Activated naive CD4-positive, alpha-beta T cell treated with anti-CD3 and anti-CD28 coated beads for 36 hours (primary cell): Measurements from ENCODE around the gene BLNK. TPM values are rescaled to one million over a fixed set of nuclear protein-coding genes. Genes with fewer than 3 reads are reported as not detected.
"Not testable (repeated sequence)": the region's sequence is repeated elsewhere in the genome, so short reads cannot be mapped to it uniquely, and the experiment has no call there.

Source experiments
- CTCF ChIA-PET: fragments of 350-600 bp; sonication (Branson Sonifier 250); formaldehyde crosslinking; loops from one replicate; lab custom pipeline; 2021; ENCODE audit warnings: antibody characterized with exemption; lab: Charles Lee
- DNase-seq: peaks from one replicate; pipeline ENCODE4 v3.0.0-alpha.2; 2020
- H3K27ac Mint-ChIP-seq: one replicate; pipeline ENCODE4 v1.8.0; 2021; ENCODE audit warnings: mild to moderate bottlenecking, mixed read lengths
- H3K27me3 Mint-ChIP-seq: one replicate; pipeline ENCODE4 v1.8.0; 2021; ENCODE audit warnings: low read depth, mixed read lengths
- H3K36me3 Mint-ChIP-seq: one replicate; pipeline ENCODE4 v1.8.0; 2021; ENCODE audit warnings: low read depth, mixed read lengths
- H3K4me1 Mint-ChIP-seq: one replicate; pipeline ENCODE4 v1.8.0; 2021; ENCODE audit warnings: low read depth, mixed read lengths
- H3K4me3 Mint-ChIP-seq: one replicate; pipeline ENCODE4 v1.8.0; 2021; ENCODE audit warnings: mild to moderate bottlenecking, moderate library complexity, mixed read lengths
- H3K9me3 Mint-ChIP-seq: one replicate; pipeline ENCODE4 v1.8.0; 2021; ENCODE audit warnings: mixed read lengths
- intact Hi-C: fragments of 100-400 bp; cut with micrococcal nuclease; formaldehyde crosslinking; loops from one replicate; pipeline ENCODE4 v1.15.1; 2023
- total RNA-seq, 2 experiments: library from RNA; stranded (reverse); gene quantifications; one replicate each; pipeline ENCODE4 v1.2.3, GENCODE V29; 2021

Gene BLNK
- total RNA-seq, 2 experiments from 2014 or later: not detected

GRCh38 chr10:96212911-96213310 lies 58.5 kb downstream of the BLNK start:
- CTCF ChIA-PET: no interaction called here
- intact Hi-C loops: no loop called here
- no peaks in the 10 kb centered on the region for H3K9me3 Mint-ChIP-seq
- peaks cover 9% of the 10 kb centered on the region for H3K27me3 Mint-ChIP-seq
- no peak overlapping the region for H3K4me3 Mint-ChIP-seq
- no peaks in the 10 kb centered on the region for H3K36me3 Mint-ChIP-seq
- no peak for DNase-seq
- no peak overlapping the region for H3K27ac Mint-ChIP-seq
- H3K4me1 Mint-ChIP-seq: no peaks in the 10 kb centered on the region

- intact Hi-C loops: no loop called here
- H3K27me3 Mint-ChIP-seq: peaks cover 9% of the 10 kb centered on the region
Observed at GRCh38 chr10:96211764-96212163, 59.6 kb downstream of the BLNK start.

GRCh38 chr10:96208946-96209345 lies 62.4 kb downstream of the BLNK start:
- DNase-seq: no peak
- Mint-ChIP-seq H3K9me3 (no peaks in the 10 kb centered on the region), H3K4me1 (no peaks in the 10 kb centered on the region), H3K4me3 (no peak overlapping the region), H3K27me3 (peaks cover 7% of the 10 kb centered on the region), H3K36me3 (no peaks in the 10 kb centered on the region), H3K27ac (no peak overlapping the region)
- intact Hi-C loops: no loop called here
- CTCF ChIA-PET: interaction anchor here (3.2 kb wide), 1 partner anchor 21 kb away, joined by 19 read pairs; no protein-coding TSS in a partner anchor

More at GRCh38 chr10:96211764-96212163, 59.6 kb downstream of the BLNK start:
- Mint-ChIP-seq H3K27ac (no peak overlapping the region), H3K9me3 (no peaks in the 10 kb centered on the region), H3K4me1 (no peaks in the 10 kb centered on the region), H3K36me3 (no peaks in the 10 kb centered on the region), H3K4me3 (no peak overlapping the region)
- DNase-seq: no peak
- CTCF ChIA-PET: no interaction called here

- Mint-ChIP-seq H3K27ac (no peak overlapping the region), H3K36me3 (no peaks in the 10 kb centered on the region), H3K4me1 (no peaks in the 10 kb centered on the region), H3K27me3 (peaks cover 5% of the 10 kb centered on the region), H3K9me3 (no peaks in the 10 kb centered on the region), H3K4me3 (no peak overlapping the region)
- intact Hi-C loops: no loop called here
- DNase-seq: no peak
- CTCF ChIA-PET: interaction anchor here (3.2 kb wide), 1 partner anchor 21 kb away, joined by 19 read pairs; no protein-coding TSS in a partner anchor
Observed at GRCh38 chr10:96208271-96208670, 63.1 kb downstream of the BLNK start.

- no peaks in the 10 kb centered on the region for H3K9me3 Mint-ChIP-seq
- no peak overlapping the region for H3K27ac Mint-ChIP-seq
- H3K36me3 Mint-ChIP-seq: no peaks in the 10 kb centered on the region
- intact Hi-C loops: no loop called here
- CTCF ChIA-PET: no interaction called here
- no peaks in the 10 kb centered on the region for H3K4me1 Mint-ChIP-seq
- H3K27me3 Mint-ChIP-seq: no peaks in the 10 kb centered on the region
- DNase-seq: no peak
- no peak overlapping the region for H3K4me3 Mint-ChIP-seq
Observed at GRCh38 chr10:96205580-96205979, 65.8 kb downstream of the BLNK start.

GRCh38 chr10:96201525-96201924 lies 69.8 kb downstream of the BLNK start:
- Mint-ChIP-seq H3K4me1 (no peaks in the 10 kb centered on the region), H3K9me3 (no peaks in the 10 kb centered on the region), H3K27me3 (no peaks in the 10 kb centered on the region), H3K27ac (no peak overlapping the region), H3K4me3 (no peak overlapping the region), H3K36me3 (no peaks in the 10 kb centered on the region)
- CTCF ChIA-PET: no interaction called here
- intact Hi-C loops: no loop called here
- no peak for DNase-seq

DNA sequence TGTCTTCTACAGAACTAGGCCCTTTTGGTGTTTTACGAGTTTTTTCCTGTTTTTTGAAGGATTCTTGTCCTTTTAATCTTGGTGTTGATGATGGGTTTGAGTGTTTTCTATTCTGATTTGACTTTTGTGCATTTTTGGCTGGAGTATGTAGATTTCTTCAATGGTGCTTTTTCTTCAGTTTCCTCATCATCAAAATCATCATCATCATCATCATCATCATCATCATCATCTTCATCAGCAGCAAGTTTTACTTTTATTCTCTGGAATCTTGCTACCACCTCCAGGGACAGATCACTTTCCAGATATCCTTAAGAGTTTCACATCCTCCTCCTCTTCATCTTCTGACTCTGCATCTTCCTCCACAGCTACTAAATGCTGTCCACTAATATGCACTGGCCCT lies 81.9 kb downstream of the BLNK start:
- DNase-seq, H3K36me3 Mint-ChIP-seq, H3K4me3 Mint-ChIP-seq, H3K9me3 Mint-ChIP-seq, intact Hi-C loops, CTCF ChIA-PET, H3K4me1 Mint-ChIP-seq, H3K27me3 Mint-ChIP-seq, H3K27ac Mint-ChIP-seq: not testable (repeated sequence)

GRCh38 chr10:96188916-96189315 lies 82.5 kb downstream of the BLNK start:
- Mint-ChIP-seq H3K36me3 (no peaks in the 10 kb centered on the region), H3K27me3 (peaks cover 10% of the 10 kb centered on the region), H3K4me3 (no peak overlapping the region), H3K27ac (no peak overlapping the region), H3K4me1 (no peaks in the 10 kb centered on the region), H3K9me3 (peaks cover 2% of the 10 kb centered on the region)
- intact Hi-C loops: no loop called here
- no peak for DNase-seq
- CTCF ChIA-PET: no interaction called here

GRCh38 chr10:96188421-96188820 lies 82.9 kb downstream of the BLNK start:
- peaks cover 12% of the 10 kb centered on the region for H3K27me3 Mint-ChIP-seq
- H3K36me3 Mint-ChIP-seq: no peaks in the 10 kb centered on the region
- H3K27ac Mint-ChIP-seq: no peak overlapping the region
- CTCF ChIA-PET: no interaction called here
- DNase-seq: no peak
- H3K4me3 Mint-ChIP-seq: no peak overlapping the region
- H3K9me3 Mint-ChIP-seq: peaks cover 2% of the 10 kb centered on the region
- H3K4me1 Mint-ChIP-seq: no peaks in the 10 kb centered on the region
- intact Hi-C loops: no loop called here

GRCh38 chr10:96176985-96177384 lies 94.4 kb downstream of the BLNK start:
- intact Hi-C loops: no loop called here
- H3K36me3 Mint-ChIP-seq: no peaks in the 10 kb centered on the region
- H3K4me1 Mint-ChIP-seq: no peaks in the 10 kb centered on the region
- H3K27me3 Mint-ChIP-seq: peaks cover 12% of the 10 kb centered on the region
- no peak for DNase-seq
- CTCF ChIA-PET: no interaction called here
- peaks cover 30% of the 10 kb centered on the region for H3K9me3 Mint-ChIP-seq
- H3K4me3 Mint-ChIP-seq: no peak overlapping the region
- no peak overlapping the region for H3K27ac Mint-ChIP-seq

DNA sequence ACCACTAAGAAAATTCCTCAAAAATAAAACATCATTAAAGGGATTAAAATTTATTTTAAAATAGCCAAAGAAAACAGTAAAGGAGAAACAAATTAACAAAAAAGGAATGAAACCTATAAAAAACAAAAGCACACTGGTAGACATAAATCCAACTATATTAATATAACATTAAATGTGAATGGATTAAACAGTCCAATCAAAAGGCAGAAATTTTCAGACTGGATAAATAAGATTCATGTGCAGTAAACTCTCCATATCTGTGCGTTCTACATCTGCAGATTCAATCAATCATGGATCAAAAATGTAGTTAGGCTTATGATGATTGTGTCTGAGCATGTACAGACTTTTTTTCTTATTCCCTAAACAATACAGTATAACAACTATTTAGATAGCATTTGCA lies 98.7 kb downstream of the BLNK start:
- no peaks in the 10 kb centered on the region for H3K4me1 Mint-ChIP-seq
- H3K36me3 Mint-ChIP-seq: peaks cover 1% of the 10 kb centered on the region
- peaks cover 42% of the 10 kb centered on the region for H3K9me3 Mint-ChIP-seq

GRCh38 chr10:96170230-96170629 lies 101.1 kb downstream of the BLNK start:
- CTCF ChIA-PET: no interaction called here
- Mint-ChIP-seq H3K9me3 (peaks cover 54% of the 10 kb centered on the region), H3K4me1 (no peaks in the 10 kb centered on the region), H3K27me3 (peaks cover 7% of the 10 kb centered on the region), H3K4me3 (no peak overlapping the region), H3K36me3 (peaks cover 6% of the 10 kb centered on the region), H3K27ac (no peak overlapping the region)
- intact Hi-C loops: no loop called here
- DNase-seq: no peak

More for the DNA sequence above, 98.7 kb downstream of the BLNK start:
- H3K27me3 Mint-ChIP-seq: peaks cover 7% of the 10 kb centered on the region
- intact Hi-C loops: no loop called here
- CTCF ChIA-PET: no interaction called here
- no peak for DNase-seq
- H3K4me3 Mint-ChIP-seq: no peak overlapping the region
- no peak overlapping the region for H3K27ac Mint-ChIP-seq

DNA sequence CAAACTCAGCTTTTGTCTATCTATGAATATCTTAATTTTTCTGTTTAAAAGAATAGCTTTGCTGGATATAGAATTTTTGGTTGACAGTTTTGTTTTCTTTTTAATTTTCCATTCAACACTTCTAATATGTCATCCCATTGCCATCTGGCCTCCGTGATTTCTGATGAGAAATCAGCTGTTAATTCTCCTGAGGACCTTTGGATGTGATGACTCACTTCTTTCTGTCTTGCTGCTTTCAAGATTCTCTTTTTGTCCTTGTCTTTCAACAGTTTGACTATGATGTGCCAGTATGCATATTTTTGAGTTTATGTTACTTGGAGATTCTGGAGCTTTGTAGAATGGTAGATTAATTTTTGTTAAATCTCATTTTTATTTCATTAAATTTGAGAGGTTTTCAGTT lies 102.8 kb downstream of the BLNK start:
- Mint-ChIP-seq H3K36me3 (peaks cover 9% of the 10 kb centered on the region), H3K9me3 (peaks cover 49% of the 10 kb centered on the region), H3K27ac (no peak overlapping the region), H3K27me3 (peaks cover 2% of the 10 kb centered on the region), H3K4me3 (no peak overlapping the region), H3K4me1 (no peaks in the 10 kb centered on the region)
- DNase-seq: no peak
- intact Hi-C loops: no loop called here
- CTCF ChIA-PET: interaction anchor here (0.7 to 1.2 kb wide), 3 partner anchors 29 to 301 kb away, joined by 3 to 5 read pairs (median 3); no protein-coding TSS in a partner anchor
